Measurements from ENCODE around the gene EGF. TPM values are rescaled to one million over a fixed set of nuclear protein-coding genes. Genes with fewer than 3 reads are reported as not detected.
"Not testable (repeated sequence)": the region's sequence is repeated elsewhere in the genome, so short reads cannot be mapped to it uniquely, and the experiment has no call there.

Gene EGF
- 13.6 and 15.6 TPM in 2 replicates for total RNA-seq (2014; rRNA removed; shearing (Covaris generic))
- polyA plus RNA-seq (2014; cell fraction: nucleus; rRNA removed): 17.1 and 23.3 TPM in 2 replicates

DNA sequence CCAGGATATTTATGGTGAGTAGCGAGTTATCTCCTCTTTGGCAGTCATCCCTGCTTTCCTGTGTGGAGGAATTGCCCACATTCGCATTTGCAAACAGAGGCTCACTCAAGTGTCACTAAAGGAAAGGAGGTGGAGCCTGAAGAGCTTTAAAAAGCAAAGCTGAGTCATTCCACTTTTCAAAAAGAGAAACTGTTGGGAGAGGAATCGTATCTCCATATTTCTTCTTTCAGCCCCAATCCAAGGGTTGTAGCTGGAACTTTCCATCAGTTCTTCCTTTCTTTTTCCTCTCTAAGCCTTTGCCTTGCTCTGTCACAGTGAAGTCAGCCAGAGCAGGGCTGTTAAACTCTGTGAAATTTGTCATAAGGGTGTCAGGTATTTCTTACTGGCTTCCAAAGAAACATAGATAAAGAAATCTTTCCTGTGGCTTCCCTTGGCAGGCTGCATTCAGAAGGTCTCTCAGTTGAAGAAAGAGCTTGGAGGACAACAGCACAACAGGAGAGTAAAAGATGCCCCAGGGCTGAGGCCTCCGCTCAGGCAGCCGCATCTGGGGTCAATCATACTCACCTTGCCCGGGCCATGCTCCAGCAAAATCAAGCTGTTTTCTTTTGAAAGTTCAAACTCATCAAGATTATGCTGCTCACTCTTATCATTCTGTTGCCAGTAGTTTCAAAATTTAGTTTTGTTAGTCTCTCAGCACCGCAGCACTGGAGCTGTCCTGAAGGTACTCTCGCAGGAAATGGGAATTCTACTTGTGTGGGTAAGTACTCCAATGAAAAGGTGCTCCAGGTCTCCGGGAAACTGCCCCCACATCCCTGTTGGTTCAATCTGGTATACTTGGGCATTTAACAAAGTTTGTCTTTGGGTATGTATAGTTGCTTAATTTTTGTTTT is at the start of gene EGF:
TSS of gene EGF (plus strand) at position 178 of the 890 bp plus-strand sequence. CDS start at position 631, 453 bp downstream.
- DNase-seq (ENCODE audit: extremely low read depth, low read depth): peak; percentile 49

DNA sequence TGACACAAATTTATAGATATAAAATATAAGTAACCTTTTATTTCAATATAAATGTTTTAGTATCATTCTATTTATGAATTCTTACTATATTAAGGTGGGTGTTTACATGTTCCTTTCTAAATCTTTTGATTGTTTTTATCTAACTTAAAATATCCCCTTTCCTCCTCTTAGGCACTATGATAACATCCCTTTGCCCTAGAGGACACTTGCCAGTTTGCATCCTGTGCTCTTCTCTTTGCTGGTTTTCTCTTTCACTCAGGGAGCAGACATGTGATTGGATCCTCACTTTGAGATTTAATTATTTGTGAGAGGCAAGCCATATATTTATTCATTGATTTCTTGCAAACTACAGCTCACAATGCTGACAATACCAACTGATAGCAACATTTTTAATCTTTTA is 48.5 kb upstream of the EGF start:
- no peak for DNase-seq (ENCODE audit: extremely low read depth, low read depth)

DNA sequence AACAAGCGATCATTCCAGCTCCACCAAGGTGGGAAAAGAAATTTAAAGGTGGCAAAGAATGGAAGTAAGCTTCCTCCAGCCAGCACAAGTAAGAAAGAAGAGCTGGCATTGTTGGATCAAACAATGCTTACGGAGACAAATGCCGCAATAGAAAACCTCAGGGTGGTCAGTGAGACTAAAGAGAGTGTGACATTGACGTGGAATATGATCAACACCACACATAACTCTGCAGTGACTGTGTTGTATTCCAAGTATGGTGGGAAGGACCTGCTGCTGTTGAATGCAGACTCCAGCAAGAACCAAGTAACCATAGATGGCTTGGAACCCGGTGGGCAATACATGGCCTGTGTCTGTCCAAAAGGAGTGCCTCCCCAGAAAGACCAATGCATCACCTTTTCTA is 42.6 kb upstream of the EGF start:
- DNase-seq (ENCODE audit: extremely low read depth, low read depth): no peak

DNA sequence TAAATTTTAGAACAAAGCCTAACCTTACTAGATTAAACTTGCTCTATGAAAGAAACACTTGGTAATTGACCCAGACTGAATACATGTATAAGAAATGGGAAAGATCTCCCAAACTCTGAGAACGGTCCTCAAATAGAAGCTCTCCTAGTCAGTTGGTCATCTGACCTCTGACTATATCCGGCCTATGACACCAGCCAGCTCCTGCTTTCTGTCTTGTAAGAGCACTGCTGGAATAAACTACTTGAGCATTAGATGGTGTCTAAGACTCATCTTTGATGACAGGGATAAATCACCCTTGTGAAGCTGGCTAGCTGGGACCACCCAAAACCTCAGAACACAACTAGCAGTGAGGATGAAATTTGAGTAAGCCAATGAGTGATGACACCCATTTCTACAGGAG is 40.6 kb upstream of the EGF start:
- no peak for DNase-seq (ENCODE audit: extremely low read depth, low read depth)

DNA sequence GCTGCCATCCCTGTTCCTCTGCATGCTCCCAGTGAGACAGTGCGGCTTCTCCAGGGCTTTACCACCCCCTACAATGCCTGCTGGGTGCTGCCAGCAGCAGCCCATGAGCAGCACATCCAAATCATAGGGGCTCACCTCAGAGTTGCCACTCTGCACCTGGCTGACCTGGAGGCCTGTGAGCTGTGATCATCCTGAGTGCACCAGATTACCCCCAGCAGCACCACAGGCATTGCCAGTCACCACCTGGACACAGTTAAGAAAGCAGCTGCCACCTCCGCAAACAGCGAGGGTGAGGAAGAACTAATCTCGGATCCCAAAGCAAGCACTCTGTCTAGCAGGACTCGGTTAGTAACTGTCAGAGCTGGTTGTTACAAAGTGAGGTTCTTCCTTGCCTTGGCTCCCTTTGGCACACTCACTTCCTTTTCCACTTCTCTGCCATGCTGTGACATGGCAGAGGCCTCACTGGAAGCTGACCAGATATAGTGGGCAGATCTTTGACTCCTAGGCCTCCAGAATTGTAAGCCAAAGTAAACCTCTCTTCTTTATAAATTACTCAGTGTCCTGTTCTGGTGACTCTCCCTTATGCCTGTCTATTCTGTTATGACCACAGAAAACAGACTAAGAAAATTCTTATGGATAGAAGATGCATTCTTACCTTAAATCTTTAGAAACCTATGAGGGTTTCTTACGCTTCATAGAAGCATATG is 39.6 kb upstream of the EGF start:
- no peak for DNase-seq (ENCODE audit: extremely low read depth, low read depth)

DNA sequence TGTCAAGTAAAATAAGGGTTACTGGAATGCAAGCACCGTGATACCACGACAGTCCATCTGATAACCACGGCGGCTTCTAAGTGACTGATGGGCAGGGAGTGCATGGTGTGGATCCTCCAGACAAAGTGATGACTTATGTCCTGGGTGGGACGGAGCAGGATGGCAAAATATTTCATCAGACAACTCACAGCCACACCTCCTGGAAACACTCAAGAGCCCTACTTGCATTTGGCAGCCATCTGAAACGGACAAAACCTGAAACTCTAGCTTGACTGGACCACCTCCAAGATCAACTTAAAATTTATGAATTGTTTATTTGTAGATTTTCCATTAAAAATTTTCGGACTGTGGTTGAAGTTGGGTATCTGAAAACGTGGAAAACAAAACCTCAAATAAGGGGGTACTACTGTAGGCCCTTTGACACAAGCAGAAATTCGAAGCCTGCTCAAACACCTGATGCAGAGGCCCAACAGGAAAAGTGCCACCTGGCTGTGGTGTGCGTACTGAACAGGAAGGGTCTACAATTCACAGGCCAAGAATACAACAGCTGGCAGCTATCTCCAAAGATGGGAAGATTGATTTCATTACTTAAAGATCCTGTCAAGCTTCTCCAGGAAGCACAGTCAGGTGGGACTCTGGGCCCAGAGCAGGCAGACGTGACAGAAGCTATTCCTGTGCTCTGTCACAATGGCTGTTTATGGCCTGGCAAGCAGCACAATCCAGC is 38.7 kb upstream of the EGF start:
- peak; percentile 4 for DNase-seq (ENCODE audit: extremely low read depth, low read depth)

DNA sequence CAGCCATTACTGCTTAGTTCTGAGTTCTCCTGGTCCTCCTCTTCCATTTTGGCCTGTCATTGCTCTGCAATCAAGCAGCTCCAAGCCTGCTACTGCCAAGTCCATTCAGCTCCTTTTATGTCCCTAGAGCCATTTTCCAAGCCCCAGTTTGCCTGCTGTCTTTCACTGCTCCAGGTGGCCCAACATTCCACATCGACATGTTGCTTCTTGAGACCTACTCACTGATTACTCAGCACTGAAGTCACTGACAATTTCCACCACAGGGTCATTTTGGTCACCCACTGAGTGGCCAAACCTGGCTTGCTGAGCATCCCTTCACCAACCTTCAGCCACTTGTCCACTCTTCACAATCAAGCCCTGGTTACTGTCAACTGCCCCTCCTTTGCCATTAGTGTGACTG is 37.6 kb upstream of the EGF start:
- DNase-seq (ENCODE audit: extremely low read depth, low read depth): no peak

DNA sequence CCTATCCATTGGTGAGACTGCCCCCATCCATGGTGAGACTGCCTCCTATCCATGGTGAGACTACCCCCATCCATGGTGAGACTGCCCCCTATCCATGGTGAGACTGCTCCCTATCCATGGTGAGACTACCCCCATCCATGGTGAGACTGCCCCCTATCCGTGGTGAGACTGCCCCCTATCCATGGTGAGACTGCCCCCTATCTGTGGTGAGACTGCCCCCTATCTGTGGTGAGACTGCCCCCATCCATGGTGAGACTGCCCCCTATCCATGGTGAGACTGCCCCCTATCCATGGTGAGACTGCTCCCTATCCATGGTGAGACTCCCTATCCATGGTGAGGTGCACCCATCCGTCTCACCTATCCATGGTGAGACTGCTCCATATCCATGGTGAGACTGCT is 37.1 kb upstream of the EGF start:
- not testable (repeated sequence) for DNase-seq (ENCODE audit: extremely low read depth, low read depth)

DNA sequence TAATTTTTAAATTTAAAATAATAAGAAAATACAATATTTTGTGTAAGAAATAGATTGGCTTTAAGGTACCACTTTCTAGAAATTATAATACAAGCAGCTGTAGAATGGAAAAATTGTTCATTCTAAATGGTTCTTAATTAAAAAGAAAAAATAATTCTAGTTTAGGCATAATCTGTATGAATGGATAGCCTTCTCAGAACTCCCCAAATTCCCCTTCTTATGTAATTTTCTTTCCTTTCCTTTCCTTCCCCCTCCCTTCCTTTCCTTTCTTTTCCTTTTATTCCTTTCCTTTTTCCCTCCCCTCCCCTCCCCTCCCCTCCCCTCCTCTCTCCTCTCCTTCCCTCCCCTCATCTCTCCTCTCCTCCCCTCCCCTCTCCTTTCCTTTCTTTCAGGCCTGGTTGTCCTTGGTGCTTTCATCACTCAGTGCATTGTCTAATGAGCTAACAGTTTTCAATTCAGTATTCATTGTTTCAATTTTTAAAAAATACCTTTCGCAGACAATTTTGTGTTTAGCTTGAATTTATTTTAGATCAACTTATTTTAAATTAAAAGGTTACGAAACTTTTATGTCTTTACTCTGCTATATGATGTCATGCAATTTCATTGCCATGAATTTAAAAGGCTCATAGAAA is 35.9 kb upstream of the EGF start:
- DNase-seq (ENCODE audit: extremely low read depth, low read depth): no peak

DNA sequence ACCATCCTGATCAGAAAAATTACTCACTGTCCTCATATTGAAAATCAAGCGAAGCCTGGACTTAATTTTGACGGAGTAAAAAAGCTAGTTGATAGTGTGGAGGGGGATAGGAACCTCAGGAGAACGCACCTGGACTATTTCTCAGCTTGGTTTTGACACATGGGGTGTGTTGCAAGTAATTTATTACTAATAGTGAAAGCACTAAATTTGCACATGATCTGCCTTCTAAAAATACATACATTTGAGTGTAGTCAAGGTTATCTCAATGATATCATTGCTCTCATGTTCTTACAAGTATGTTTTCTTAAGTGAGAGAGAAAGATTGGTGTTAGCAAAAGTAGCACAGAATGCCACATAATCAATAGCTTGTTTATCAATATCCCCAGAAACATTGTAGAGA is 35.3 kb upstream of the EGF start:
- DNase-seq (ENCODE audit: extremely low read depth, low read depth): no peak

DNA sequence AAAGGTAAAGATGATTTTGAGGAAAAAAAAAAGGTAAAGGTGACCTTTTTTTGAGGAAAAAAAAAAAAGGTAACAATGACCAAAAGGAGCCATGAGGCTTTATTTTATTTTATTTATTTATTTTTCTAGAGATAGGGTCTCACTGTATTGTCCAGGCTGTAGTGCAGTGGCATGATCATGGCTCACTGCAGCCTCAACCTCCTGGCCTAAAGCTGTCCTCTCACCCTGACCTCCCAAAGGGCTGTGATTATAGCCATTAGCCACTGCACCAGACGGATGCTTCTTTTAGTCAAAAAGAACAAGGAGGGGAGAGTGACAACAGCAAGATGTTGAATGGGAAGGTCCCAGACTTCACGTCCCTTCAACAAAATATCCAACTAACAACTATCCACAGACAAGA is 34.3 kb upstream of the EGF start:
- no peak for DNase-seq (ENCODE audit: extremely low read depth, low read depth)

DNA sequence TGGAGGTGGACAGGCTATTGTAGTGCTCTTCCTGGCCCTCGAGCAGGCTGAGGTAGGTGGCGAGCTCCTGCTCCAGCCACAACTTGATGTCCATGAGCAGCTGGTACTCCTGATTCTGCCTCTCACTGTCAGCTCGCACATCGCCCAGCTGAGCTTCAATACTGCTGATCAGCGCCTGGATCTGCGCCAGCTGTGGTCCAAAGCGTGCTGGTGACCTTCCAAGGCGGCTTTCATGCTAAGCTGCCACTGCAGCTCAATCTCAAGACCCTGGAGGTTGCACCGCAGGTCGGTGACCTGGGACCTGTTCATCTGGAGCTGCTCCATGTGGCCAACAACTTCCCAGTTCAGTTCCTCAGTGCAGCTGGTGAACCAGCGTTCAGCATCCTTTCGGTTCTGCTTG is 33.6 kb upstream of the EGF start:
- no peak for DNase-seq (ENCODE audit: extremely low read depth, low read depth)

DNA sequence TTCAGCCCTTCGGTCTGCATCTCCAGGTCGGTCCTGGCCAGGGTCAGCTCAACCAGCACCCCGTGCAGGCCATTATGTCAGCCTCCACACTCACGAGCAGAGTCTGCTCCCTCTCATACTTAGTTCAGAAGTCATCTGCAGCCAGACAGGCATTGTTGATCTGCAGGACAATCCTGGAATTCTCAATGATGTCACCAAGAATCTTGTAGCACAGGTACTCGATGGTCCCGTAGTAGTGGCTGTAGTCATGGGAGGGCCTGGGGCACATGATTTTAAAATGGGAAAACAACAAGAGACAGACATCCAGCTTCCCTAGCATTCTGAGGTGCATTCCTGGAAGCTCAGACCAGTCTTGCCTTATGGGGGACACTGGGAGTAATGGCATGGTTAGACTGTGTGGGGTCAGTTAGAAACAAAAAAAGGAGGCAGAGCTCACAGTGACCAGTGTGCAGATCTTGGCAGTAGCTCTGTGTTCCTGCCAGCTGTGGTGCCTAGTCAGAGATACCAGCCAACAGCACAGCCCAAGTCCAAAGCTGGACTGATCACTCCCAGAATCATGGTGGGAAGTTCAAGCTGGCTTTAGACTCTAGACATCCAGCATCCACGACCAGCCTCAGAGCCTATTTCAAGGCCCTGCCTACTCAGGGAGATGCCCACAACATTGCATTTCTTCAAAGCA is 32.9 kb upstream of the EGF start:
- no peak for DNase-seq (ENCODE audit: extremely low read depth, low read depth)

DNA sequence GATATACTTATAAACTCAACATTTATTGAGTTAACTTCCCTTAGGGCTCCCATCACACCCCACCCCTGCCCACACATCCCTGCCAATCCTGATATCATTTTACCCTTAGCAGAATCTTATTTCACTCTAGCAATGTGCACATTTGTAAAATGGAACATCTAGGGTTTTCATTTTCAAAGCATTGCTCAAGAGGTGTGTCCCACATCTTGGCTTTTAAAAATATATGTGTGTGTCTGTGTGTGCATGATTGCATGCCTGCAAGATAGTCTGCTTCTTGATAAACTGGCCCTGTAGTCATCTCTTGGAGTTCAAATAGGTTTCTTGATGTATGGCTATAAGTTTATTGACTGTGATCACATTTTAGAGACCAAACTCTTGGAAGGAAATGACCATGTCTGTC is 26.4 kb upstream of the EGF start:
- no peak for DNase-seq (ENCODE audit: extremely low read depth, low read depth)

DNA sequence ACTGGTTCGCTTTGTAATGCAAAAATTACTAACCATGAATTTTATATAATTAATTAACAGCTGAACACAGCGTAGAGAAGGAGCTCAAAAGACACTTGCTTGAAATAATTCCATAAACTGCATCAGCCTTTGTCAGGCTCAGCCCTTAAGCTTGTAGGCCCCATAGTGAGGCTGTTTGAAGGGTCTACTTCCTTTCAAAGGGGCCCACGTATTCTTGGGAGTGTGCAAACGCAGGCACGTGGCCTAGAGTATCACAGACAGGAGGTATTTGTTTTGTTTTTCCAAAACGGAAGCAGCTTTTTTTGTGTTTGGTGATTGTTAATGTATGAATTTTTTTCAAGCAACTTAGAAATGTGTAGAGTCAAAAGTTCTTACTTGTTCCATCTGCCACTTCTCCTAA is 25.6 kb upstream of the EGF start:
- DNase-seq (ENCODE audit: extremely low read depth, low read depth): no peak

DNA sequence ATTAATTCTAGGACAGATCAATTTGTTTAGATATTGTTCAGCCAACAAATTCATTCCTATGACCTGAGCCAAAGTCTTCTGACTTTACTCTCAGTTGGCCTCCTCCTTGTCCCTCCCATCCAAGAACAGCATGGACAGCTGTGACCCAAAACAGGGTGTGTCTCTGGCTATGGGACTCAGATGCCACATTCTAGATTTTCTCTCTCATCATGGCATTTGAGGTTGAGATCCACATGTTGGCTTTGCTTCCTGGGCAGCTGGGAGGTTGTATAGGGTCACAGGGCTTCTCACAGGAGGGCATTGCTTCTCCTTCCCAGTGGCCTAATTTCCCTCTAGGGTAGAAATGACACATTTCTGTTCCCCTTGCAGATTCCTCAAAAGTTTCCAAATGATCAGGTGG is 22.6 kb upstream of the EGF start:
- no peak for DNase-seq (ENCODE audit: extremely low read depth, low read depth)

DNA sequence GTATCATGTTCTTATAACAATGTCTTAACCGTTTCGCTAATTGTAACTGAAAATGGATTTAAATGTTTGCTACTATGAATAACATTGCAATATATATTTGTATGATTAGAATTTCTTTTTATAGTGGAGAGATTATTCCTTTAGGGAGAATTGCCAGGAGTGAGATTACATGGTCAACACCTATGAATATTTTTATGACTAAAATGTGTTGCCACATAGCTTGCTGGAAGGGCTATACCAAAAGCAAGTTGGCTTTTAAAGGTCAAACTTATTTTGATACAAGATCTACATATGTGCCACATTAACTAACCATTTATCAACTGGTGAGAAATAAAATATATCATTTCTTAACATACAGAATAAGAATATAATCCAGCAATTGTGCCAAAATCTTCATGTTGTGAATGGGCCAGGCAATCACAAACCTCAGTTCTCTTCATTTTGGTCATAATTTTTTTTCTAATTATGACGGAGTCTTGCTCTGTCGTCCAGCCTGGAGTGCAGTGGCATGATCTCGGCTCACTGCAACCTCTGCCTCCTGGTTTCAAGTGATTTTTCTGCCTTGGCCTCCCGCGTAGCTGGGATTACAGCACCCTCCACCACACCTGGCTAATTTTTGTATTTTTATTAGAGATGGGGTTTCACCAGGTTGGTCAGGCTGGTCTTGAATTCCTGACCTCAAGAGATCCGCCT is 10.0 kb upstream of the EGF start:
- no peak for DNase-seq (ENCODE audit: extremely low read depth, low read depth)

DNA sequence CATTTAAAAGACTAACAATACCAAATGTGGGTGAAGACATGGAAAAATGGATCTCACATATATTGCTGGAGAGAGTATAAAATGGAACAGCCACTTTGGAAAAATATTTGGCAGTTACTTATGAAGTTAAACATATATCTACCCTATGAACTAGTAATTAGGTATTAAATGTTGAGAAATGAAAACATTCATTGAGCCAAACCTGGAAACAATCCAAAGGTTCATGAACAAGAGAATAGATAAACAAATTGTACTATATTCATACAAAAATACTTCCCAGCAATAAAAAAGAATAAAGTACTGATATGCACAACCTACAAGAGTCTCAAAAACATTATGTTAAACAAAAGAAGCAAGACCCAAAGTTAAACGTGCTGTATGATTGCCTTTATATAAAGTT is 4.0 kb upstream of the EGF start:
- no peak for DNase-seq (ENCODE audit: extremely low read depth, low read depth)

DNA sequence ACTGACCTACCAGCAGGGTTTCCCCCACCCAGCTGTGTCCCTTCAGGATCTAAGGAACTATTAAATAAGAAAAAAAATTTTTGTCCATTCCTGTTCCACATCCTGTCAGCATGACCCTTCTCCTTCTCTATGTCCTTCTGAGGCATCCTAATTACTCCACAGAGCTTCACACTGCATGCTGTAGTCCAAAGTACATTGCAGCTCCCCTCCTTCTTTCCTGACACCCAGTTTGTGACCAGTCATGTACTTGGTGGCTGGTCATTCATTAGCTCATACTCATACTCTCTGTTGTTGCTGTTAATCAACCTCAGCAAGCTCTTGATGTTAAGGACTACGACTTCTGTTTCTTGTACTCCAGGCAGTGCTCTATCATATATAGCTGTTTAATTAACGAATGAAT is 2.4 kb upstream of the EGF start:
- DNase-seq (ENCODE audit: extremely low read depth, low read depth): no peak

Measured in NCI-H460 (cell line).